ENCODE data around the gene USP6NL. TPM values are rescaled to one million over a fixed set of nuclear protein-coding genes. Genes with fewer than 3 reads are reported as not detected.
A peak's percentile ranks its signal among the peaks of the same experiment; 100 is the strongest.

USP6NL gene
- total RNA-seq, 2 donors from 2014 or later = 9.6 to 10.5 TPM

- no peak for TF ChIP-seq CTCF (IDR thresholded peaks at IDR 0.05)
Measured at GRCh38 chr10:11425676-11426075, 185.8 kb downstream of the USP6NL start.

GRCh38 chr10:11425296-11425610 is 186.2 kb downstream of the USP6NL start:
- Histone ChIP-seq H3K9me3 (peaks cover 0 to 23% of the 10 kb centered on the region in 2 donors), H3K36me3 (no peaks in the 10 kb centered on the region), H3K27me3 (no peaks in the 10 kb centered on the region), H3K4me1 (no peaks in the 10 kb centered on the region), H3K27ac (no peak overlapping the region), H3K4me3 (no peak overlapping the region)
- no peak for TF ChIP-seq CTCF (IDR thresholded peaks at IDR 0.05)
- no peak for DNase-seq (ENCODE audit: low spot score)

More at GRCh38 chr10:11425676-11426075, 185.8 kb downstream of the USP6NL start:
- Histone ChIP-seq H3K9me3 (peaks cover 0 to 20% of the 10 kb centered on the region in 2 donors), H3K4me1 (no peaks in the 10 kb centered on the region), H3K4me3 (no peak overlapping the region), H3K36me3 (no peaks in the 10 kb centered on the region), H3K27me3 (no peaks in the 10 kb centered on the region), H3K27ac (no peak overlapping the region)
- DNase-seq (ENCODE audit: low spot score) = no peak

GRCh38 chr10:11424456-11425295 is 186.8 kb downstream of the USP6NL start:
- Histone ChIP-seq H3K9me3 (peaks cover 0 to 22% of the 10 kb centered on the region in 2 donors), H3K27ac (no peak overlapping the region), H3K4me3 (no peak overlapping the region), H3K4me1 (no peaks in the 10 kb centered on the region), H3K27me3 (no peaks in the 10 kb centered on the region), H3K36me3 (no peaks in the 10 kb centered on the region)
- TF ChIP-seq CTCF (IDR thresholded peaks at IDR 0.05) = peak; percentile 77 to 81
- DNase-seq (ENCODE audit: low spot score) = no peak

- Histone ChIP-seq H3K4me1 (peaks cover 0 to 6% of the 10 kb centered on the region in 2 donors), H3K4me3 (no peak overlapping the region), H3K27me3 (no peaks in the 10 kb centered on the region), H3K27ac (no peak overlapping the region), H3K36me3 (no peaks in the 10 kb centered on the region), H3K9me3 (peaks cover 0 to 35% of the 10 kb centered on the region in 2 donors)
- TF ChIP-seq CTCF (IDR thresholded peaks at IDR 0.05) = no peak
- DNase-seq (ENCODE audit: low spot score) = no peak
Measured at GRCh38 chr10:11416974-11417373, 194.5 kb downstream of the USP6NL start.

GRCh38 chr10:11415095-11415494 is 196.4 kb downstream of the USP6NL start:
- Histone ChIP-seq H3K36me3 (no peaks in the 10 kb centered on the region), H3K27me3 (no peaks in the 10 kb centered on the region), H3K9me3 (peaks cover 0 to 32% of the 10 kb centered on the region in 2 donors), H3K4me3 (no peak overlapping the region), H3K4me1 (peaks cover 0 to 6% of the 10 kb centered on the region in 2 donors), H3K27ac (no peak overlapping the region)
- DNase-seq (ENCODE audit: low spot score) = no peak
- no peak for TF ChIP-seq CTCF (IDR thresholded peaks at IDR 0.05)

Data from right atrium auricular region (tissue), 2 donors.